Measurements from ENCODE around the gene RCSD1.

DNA sequence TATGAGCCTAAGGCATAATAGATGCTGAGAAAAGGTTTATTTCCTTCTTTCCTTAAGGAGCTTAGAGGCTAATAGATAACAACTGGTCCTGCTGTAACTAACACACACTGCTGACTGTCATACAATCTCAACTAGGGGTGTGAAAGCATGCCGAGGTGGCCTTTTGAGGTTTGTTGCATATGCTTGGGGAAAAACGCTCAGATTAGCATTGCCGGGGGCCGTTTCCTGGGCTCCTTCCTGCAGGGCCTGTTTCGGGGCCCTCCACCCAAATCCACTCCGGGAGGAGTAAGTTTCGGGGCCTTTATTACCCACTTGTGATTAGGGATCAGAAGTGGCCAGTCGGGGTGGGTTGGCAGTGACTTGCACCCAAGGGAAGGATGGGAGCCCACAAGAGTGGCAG, 27.2 kb upstream of the RCSD1 start:
- TF ChIP-seq, protein P1, sequence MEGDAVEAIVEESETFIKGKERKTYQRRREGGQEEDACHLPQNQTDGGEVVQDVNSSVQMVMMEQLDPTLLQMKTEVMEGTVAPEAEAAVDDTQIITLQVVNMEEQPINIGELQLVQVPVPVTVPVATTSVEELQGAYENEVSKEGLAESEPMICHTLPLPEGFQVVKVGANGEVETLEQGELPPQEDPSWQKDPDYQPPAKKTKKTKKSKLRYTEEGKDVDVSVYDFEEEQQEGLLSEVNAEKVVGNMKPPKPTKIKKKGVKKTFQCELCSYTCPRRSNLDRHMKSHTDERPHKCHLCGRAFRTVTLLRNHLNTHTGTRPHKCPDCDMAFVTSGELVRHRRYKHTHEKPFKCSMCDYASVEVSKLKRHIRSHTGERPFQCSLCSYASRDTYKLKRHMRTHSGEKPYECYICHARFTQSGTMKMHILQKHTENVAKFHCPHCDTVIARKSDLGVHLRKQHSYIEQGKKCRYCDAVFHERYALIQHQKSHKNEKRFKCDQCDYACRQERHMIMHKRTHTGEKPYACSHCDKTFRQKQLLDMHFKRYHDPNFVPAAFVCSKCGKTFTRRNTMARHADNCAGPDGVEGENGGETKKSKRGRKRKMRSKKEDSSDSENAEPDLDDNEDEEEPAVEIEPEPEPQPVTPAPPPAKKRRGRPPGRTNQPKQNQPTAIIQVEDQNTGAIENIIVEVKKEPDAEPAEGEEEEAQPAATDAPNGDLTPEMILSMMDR (conservative IDR thresholded peaks at IDR 0.05; ENCODE audit: low read length) = no peak
- no peak for TF ChIP-seq EZH2phosphoT487 (IDR thresholded peaks at IDR 0.05; ENCODE audit: borderline replicate concordance)
